K562 (cell line): Measurements from ENCODE around the gene SPOCD1. TPM values are rescaled to one million over a fixed set of nuclear protein-coding genes. Genes with fewer than 3 reads are reported as not detected.

Experiments used
- MYNN ChIP-seq, 2 experiments: sonication (generic); formaldehyde crosslinking in 1 of 2; IDR thresholded peaks; 2 replicates each; pipeline versions ENCODE4 v1.5.0 to v1.6.1; 2016 to 2020; ENCODE audit warnings: antibody characterized with exemption in 1 of 2, missing genetic modification reagents in 1 of 2
- RAD21 ChIP-seq, 2 experiments: fragments of 250-450 bp in 1 of 2; fragments of 450-650 bp in 1 of 2; sonication (Bioruptor Pico) in 1 of 2; formaldehyde crosslinking in 1 of 2; IDR thresholded peaks in 1 of 2; conservative IDR thresholded peaks in 1 of 2; 2 replicates each; pipeline versions ENCODE4 v1.4.0 to v1.8.0; 2020 to 2022; ENCODE audit warnings: mild to moderate bottlenecking in 2 of 2, moderate library complexity in 1 of 2
- ZFP91 ChIP-seq: sonication (generic); formaldehyde crosslinking; IDR thresholded peaks from 2 replicates; pipeline ENCODE4 v1.8.0; 2022; ENCODE audit warnings: mild to moderate bottlenecking, missing genetic modification reagents
- polyA plus RNA-seq, 8 experiments: library from polyadenylated mRNA; depleted of rRNA in 4 of 8; stranded (reverse) in 5 of 8; unstranded in 3 of 8; fragments of >200 nt; fragmentation: Nextera tagmentation in 2 of 8; fragmentation: Illumina TruSeq in 1 of 8; extraction: Ambion mirVana in 2 of 8; extraction: Trizol in 1 of 8; gene quantifications; 2 replicates each; pipeline versions ENCODE4 v1.2.1 to v1.2.3, GENCODE V29; 2011 to 2014; ENCODE audit warnings: inconsistent platforms in 1 of 8, missing spikeins in 1 of 8
- total RNA-seq, 7 experiments: library from RNA; depleted of rRNA in 6 of 7; stranded (reverse); fragments of >200 nt in 6 of 7; fragmentation: Illumina TruSeq in 2 of 7; extraction: Trizol in 2 of 7; gene quantifications; 2 replicates each; pipeline versions ENCODE4 v1.2.1 to v1.2.3, GENCODE V29; 2011 to 2021; ENCODE audit warnings: low replicate concordance in 1 of 7
- TF ChIP-seq, protein P1 (sequence below), 2 experiments: fragments of 450-650 bp; IDR thresholded peaks; 2 replicates each; pipeline ENCODE4 v1.6.1; 2016; ENCODE audit warnings: mild to moderate bottlenecking in 2 of 2, borderline replicate concordance in 1 of 2, low read depth in 1 of 2, moderate library complexity in 1 of 2
- TF ChIP-seq, protein P2 (sequence below), 2 experiments: fragments of 450-650 bp; formaldehyde crosslinking in 1 of 2; IDR thresholded peaks; 2 replicates each; pipeline versions ENCODE4 v1.4.0 to v1.6.1; 2014 to 2020; ENCODE audit warnings: mild to moderate bottlenecking in 2 of 2, borderline replicate concordance in 1 of 2, low read depth in 1 of 2

SPOCD1 gene
- total and polyA plus RNA-seq, 9 of the 15 experiments (the other 6 are each of a cell fraction or from before 2014, with no cell fraction given): 0.03 to 0.71 (median 0.26) TPM; not detected in 1

DNA sequence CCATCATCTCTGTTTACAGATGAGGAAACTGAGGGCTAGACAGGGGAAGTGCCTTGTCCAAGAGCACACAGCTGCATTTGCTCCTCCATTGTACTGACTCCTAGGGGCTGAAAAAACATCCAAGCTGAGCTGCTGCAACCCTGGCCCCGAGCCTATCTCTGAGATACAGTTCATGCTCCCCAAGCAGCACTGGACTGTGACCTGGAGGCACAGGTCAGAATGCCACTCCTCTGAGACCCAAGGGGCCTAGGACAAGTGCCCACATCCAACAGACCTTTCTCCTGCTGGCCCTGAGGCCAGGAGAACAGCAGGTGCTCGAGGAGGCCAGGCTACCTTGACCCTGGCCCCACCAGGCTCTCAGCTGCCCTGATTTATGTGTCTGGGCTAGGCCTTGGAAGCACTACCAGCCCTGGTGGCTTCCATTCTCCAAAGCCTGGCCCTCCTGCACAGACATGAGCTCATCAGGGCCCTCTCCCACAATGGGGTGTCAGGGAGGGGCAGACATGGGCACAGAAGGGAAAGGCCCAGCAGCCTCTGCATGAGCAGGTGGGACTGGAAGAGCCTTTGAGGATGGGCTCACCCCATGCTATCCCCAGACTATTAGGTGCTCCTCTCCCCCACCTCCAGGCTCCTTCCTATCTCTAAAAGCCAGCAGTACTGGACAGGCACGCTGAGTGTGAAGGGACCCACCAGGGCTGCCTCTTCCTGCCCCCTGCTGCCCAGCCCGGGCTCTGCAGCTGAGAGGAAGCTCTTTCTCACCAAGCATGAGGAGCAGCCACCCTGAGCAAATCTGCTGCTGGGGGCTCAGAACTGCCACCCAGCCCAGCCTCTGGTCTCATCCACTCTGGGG, 70.5 kb downstream of the SPOCD1 start (continued):
- TF ChIP-seq, protein P1, sequence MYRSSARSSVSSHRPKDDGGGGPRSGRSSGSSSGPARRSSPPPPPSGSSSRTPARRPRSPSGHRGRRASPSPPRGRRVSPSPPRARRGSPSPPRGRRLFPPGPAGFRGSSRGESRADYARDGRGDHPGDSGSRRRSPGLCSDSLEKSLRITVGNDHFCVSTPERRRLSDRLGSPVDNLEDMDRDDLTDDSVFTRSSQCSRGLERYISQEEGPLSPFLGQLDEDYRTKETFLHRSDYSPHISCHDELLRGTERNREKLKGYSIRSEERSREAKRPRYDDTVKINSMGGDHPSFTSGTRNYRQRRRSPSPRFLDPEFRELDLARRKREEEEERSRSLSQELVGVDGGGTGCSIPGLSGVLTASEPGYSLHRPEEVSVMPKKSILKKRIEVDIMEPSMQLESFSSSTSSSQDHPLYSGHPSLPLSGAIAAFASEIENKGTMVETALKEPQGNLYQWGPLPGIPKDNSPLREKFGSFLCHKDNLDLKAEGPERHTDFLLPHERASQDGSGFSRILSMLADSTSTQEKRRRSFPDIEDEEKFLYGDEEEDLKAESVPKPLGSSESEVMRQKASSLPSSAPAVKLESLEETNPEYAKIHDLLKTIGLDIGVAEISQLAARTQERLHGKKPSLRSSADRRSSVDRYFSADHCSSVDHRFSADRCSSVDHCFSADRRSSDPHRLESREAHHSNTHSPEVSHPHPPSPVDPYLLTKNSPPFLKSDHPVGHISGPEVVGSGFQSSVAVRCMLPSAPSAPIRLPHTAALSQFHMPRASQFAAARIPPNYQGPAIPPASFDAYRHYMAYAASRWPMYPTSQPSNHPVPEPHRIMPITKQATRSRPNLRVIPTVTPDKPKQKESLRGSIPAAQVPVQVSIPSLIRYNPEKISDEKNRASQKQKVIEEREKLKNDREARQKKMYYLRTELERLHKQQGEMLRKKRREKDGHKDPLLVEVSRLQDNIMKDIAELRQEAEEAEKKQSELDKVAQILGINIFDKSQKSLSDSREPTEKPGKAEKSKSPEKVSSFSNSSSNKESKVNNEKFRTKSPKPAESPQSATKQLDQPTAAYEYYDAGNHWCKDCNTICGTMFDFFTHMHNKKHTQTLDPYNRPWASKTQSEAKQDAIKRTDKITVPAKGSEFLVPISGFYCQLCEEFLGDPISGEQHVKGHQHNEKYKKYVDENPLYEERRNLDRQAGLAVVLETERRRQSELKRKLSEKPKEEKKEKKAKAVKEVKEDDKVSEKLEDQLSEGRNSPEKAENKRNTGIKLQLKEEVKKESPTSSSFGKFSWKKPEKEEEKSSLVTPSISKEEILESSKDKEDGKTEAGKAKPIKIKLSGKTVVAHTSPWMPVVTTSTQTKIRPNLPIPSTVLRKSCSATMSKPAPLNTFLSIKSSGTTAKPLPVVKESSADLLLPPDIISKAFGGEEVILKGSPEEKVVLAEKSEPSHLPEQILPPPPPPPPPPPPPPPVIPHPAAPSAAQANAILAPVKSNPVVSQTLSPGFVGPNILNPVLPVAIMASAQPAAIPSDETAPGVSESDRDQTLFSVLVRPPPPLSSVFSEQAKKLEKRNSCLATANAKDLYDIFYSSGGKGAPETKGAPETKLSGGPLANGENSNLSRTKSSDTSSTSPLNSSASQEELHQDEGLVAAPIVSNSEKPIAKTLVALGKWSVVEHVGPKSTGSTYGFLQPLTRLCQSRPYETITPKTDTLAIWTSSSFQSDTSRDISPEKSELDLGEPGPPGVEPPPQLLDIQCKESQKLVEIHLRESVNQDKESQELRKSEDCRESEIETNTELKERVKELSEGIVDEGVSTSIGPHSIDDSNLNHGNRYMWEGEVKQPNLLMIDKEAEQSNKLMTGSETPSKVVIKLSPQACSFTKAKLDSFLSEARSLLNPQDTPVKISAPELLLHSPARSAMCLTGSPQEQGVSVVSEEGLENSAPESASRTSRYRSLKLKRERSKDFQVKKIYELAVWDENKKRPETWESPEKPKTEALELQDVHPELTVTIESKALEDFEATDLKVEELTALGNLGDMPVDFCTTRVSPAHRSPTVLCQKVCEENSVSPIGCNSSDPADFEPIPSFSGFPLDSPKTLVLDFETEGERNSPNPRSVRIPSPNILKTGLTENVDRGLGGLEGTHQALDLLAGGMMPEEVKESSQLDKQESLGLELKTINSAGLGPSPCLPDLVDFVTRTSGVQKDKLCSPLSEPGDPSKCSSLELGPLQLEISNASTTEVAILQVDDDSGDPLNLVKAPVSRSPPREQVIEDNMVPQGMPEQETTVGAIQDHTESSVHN (IDR thresholded peaks at IDR 0.05; ENCODE audit: borderline replicate concordance in 1 of 2, low read depth in 1 of 2): no peak
- TF ChIP-seq RAD21 (CRISPR knock-in tag; conservative IDR thresholded peaks at IDR 0.05 in 1 of 2, IDR thresholded peaks at IDR 0.05 in 1 of 2): peak; percentile 73 to 91
- no peak for TF ChIP-seq ZFP91 (CRISPR knock-in tag)
- TF ChIP-seq, protein P2, sequence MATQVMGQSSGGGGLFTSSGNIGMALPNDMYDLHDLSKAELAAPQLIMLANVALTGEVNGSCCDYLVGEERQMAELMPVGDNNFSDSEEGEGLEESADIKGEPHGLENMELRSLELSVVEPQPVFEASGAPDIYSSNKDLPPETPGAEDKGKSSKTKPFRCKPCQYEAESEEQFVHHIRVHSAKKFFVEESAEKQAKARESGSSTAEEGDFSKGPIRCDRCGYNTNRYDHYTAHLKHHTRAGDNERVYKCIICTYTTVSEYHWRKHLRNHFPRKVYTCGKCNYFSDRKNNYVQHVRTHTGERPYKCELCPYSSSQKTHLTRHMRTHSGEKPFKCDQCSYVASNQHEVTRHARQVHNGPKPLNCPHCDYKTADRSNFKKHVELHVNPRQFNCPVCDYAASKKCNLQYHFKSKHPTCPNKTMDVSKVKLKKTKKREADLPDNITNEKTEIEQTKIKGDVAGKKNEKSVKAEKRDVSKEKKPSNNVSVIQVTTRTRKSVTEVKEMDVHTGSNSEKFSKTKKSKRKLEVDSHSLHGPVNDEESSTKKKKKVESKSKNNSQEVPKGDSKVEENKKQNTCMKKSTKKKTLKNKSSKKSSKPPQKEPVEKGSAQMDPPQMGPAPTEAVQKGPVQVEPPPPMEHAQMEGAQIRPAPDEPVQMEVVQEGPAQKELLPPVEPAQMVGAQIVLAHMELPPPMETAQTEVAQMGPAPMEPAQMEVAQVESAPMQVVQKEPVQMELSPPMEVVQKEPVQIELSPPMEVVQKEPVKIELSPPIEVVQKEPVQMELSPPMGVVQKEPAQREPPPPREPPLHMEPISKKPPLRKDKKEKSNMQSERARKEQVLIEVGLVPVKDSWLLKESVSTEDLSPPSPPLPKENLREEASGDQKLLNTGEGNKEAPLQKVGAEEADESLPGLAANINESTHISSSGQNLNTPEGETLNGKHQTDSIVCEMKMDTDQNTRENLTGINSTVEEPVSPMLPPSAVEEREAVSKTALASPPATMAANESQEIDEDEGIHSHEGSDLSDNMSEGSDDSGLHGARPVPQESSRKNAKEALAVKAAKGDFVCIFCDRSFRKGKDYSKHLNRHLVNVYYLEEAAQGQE (IDR thresholded peaks at IDR 0.05; ENCODE audit: borderline replicate concordance): peak; percentile 81
- TF ChIP-seq, protein P2 (CRISPR knock-in tag; IDR thresholded peaks at IDR 0.05; ENCODE audit: low read depth): no peak
- 0 out of 2 replicates have a peak, but pooled peaks have one; percentile 52 for TF ChIP-seq MYNN (IDR thresholded peaks at IDR 0.05)
- TF ChIP-seq MYNN (CRISPR knock-in tag; IDR thresholded peaks at IDR 0.05): no peak
